Peyer's patch (tissue), 4 donors: Measurements from ENCODE around the gene GNG2.

Experiments used
- POLR2A ChIP-seq, 2 donors: fragments of 450-650 bp; IDR thresholded peaks; one replicate each; pipeline ENCODE4 v1.5.1; 2017; ENCODE audit warnings: antibody characterized with exemption in 2 of 2, mild to moderate bottlenecking in 2 of 2, moderate library complexity in 2 of 2
- TF ChIP-seq, protein P1 (sequence below), 6 experiments: fragments of 450-650 bp in 4 of 6; fragments of 200-600 bp in 2 of 6; sonication (generic) in 1 of 6; IDR thresholded peaks; one replicate each; pipeline ENCODE4 v1.5.1; 2017 to 2019; ENCODE audit warnings: antibody characterized with exemption in 6 of 6, mild to moderate bottlenecking in 3 of 6, moderate library complexity in 1 of 6

DNA sequence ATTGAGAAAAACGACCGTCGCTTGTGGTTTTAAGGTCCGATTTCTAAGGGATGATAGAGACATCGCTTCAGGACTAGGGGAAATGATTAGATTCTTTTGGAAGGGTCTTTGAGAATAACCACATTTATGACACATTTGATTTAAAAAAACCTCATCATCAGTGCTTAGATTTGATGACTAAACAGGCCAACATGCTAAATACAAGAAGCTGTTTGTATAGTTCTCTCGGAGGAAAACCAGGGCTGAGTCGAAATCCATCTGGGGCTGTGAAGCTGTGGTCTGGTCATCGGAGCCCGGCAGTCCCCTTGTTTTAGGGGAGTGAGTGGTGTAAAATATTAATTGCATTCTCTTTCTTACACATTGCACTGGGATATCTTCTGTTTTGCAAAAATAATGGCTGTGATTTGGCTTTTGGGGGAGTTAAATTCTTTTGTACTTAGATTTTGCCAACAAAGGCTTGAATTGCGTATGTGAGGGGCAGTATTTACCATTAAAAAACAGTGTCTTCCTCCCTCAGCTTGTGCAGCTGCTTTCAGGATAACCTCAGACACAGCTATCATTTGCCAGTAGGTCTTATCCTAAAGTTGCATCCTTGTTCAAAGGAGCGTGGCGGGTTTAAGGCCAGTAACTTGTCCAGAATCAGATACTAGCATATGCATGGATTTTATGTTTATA is 550 bp downstream of the GNG2 start:
- TF ChIP-seq, protein P1, sequence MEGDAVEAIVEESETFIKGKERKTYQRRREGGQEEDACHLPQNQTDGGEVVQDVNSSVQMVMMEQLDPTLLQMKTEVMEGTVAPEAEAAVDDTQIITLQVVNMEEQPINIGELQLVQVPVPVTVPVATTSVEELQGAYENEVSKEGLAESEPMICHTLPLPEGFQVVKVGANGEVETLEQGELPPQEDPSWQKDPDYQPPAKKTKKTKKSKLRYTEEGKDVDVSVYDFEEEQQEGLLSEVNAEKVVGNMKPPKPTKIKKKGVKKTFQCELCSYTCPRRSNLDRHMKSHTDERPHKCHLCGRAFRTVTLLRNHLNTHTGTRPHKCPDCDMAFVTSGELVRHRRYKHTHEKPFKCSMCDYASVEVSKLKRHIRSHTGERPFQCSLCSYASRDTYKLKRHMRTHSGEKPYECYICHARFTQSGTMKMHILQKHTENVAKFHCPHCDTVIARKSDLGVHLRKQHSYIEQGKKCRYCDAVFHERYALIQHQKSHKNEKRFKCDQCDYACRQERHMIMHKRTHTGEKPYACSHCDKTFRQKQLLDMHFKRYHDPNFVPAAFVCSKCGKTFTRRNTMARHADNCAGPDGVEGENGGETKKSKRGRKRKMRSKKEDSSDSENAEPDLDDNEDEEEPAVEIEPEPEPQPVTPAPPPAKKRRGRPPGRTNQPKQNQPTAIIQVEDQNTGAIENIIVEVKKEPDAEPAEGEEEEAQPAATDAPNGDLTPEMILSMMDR (IDR thresholded peaks at IDR 0.05), result no peak
- TF ChIP-seq POLR2A (IDR thresholded peaks at IDR 0.05), result no peak
